Uterus (tissue), 4 donors: ENCODE measurements around the gene TNFRSF18. TPM values are rescaled to one million over a fixed set of nuclear protein-coding genes. Genes with fewer than 3 reads are reported as not detected.

Source experiments
- DNase-seq, 2 donors: peaks; one replicate each; pipeline ENCODE4 v3.0.0-alpha.2; 2019 to 2020
- H3K27ac ChIP-seq, 2 donors: fragments of 200-600 bp; sonication (generic); 1 replicate in 1 of 2; 2 replicates in 1 of 2; pipeline ENCODE4 v1.5.1; 2016 to 2018
- H3K27me3 ChIP-seq, 2 donors: fragments of 200-600 bp; sonication (generic); one replicate each; pipeline ENCODE4 v1.5.1; 2018 to 2019; ENCODE audit warnings: control low read depth in 1 of 2
- H3K36me3 ChIP-seq, 2 donors: fragments of 200-600 bp; sonication (generic); one replicate each; pipeline ENCODE4 v1.5.1; 2019; ENCODE audit warnings: control low read depth in 1 of 2
- H3K4me1 ChIP-seq, 2 donors: fragments of 200-600 bp; sonication (generic); one replicate each; pipeline ENCODE4 v1.5.1; 2018 to 2019; ENCODE audit warnings: control low read depth in 1 of 2
- H3K4me3 ChIP-seq, 2 donors: fragments of 200-600 bp; sonication (generic); 1 replicate in 1 of 2; 2 replicates in 1 of 2; pipeline ENCODE4 v1.5.1; 2018 to 2019; ENCODE audit warnings: mild to moderate bottlenecking in 1 of 2
- H3K9me3 ChIP-seq, 2 donors: fragments of 200-600 bp; sonication (generic); one replicate each; pipeline ENCODE4 v1.5.1; 2019; ENCODE audit warnings: control low read depth in 1 of 2
- POLR2A ChIP-seq, 2 donors: fragments of 450-650 bp; IDR thresholded peaks; one replicate each; pipeline ENCODE4 v1.6.1; 2016; ENCODE audit warnings: antibody characterized with exemption in 2 of 2, mild to moderate bottlenecking in 1 of 2, moderate library complexity in 1 of 2
- intact Hi-C: fragments of 100-400 bp; cut with DNase I; formaldehyde crosslinking; loops from one replicate; pipeline ENCODE4 v1.15.1; 2023; ENCODE audit warnings: low total_unique reads
- microRNA counts, 2 donors: library from miRNA; unstranded; fragments of <30 nt; microRNA quantifications; one replicate each; lab custom pipeline; 2016 to 2017
- microRNA-seq: library from miRNA; unstranded; fragments of <30 nt; microRNA quantifications from one replicate; pipeline ENCODE4, GENCODE V29; 2016; ENCODE audit warnings: borderline microRNAs expressed, borderline replicate concordance
- small RNA-seq: library from RNA; depleted of rRNA; stranded (forward); fragments of <200 nt; gene quantifications from one replicate; pipeline ENCODE3, GENCODE V24; 2016
- total RNA-seq, 4 donors: library from RNA; depleted of rRNA in 3 of 4; stranded (reverse); fragments of >200 nt in 3 of 4; gene quantifications; one replicate each; pipeline versions ENCODE4 v1.1.0 to v1.2.4, GENCODE V29; 2014 to 2023
- TF ChIP-seq, protein P1 (sequence below), 4 experiments: fragments of 200-600 bp in 2 of 4; fragments of 450-650 bp in 2 of 4; sonication (generic) in 2 of 4; IDR thresholded peaks; one replicate each; pipeline ENCODE4 v1.5.1; 2016 to 2019; ENCODE audit warnings: antibody characterized with exemption in 4 of 4, mild to moderate bottlenecking in 2 of 4, moderate library complexity in 1 of 4
- donor health status: DM: yes; HTN: yes; CAD: no.

The TNFRSF18 gene
- total RNA-seq, 4 donors from 2014 or later, result 0.37 to 2.6 TPM; not detected in 2

- Histone ChIP-seq H3K27me3 (no peaks in the 10 kb centered on the region), H3K27ac (no peak overlapping the region), H3K4me3 (no peak overlapping the region), H3K4me1 (peaks cover 0 to 7% of the 10 kb centered on the region in 2 donors), H3K36me3 (no peaks in the 10 kb centered on the region), H3K9me3 (no peaks in the 10 kb centered on the region)
- intact Hi-C loops, result no loop called here
- no peak for DNase-seq
- no peak for TF ChIP-seq POLR2A (IDR thresholded peaks at IDR 0.05)
- TF ChIP-seq, protein P1, sequence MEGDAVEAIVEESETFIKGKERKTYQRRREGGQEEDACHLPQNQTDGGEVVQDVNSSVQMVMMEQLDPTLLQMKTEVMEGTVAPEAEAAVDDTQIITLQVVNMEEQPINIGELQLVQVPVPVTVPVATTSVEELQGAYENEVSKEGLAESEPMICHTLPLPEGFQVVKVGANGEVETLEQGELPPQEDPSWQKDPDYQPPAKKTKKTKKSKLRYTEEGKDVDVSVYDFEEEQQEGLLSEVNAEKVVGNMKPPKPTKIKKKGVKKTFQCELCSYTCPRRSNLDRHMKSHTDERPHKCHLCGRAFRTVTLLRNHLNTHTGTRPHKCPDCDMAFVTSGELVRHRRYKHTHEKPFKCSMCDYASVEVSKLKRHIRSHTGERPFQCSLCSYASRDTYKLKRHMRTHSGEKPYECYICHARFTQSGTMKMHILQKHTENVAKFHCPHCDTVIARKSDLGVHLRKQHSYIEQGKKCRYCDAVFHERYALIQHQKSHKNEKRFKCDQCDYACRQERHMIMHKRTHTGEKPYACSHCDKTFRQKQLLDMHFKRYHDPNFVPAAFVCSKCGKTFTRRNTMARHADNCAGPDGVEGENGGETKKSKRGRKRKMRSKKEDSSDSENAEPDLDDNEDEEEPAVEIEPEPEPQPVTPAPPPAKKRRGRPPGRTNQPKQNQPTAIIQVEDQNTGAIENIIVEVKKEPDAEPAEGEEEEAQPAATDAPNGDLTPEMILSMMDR (IDR thresholded peaks at IDR 0.05), result no peak
These were observed 50.0 kb downstream of the TNFRSF18 start for GRCh38 chr1:1156140-1157032.

GRCh38 chr1:1155258-1155657, 51.1 kb downstream of the TNFRSF18 start:
- H3K27ac ChIP-seq, result no peak overlapping the region
- no peaks in the 10 kb centered on the region for H3K9me3 ChIP-seq
- DNase-seq, result no peak
- TF ChIP-seq, protein P1 (IDR thresholded peaks at IDR 0.05), result no peak
- TF ChIP-seq POLR2A (IDR thresholded peaks at IDR 0.05), result no peak
- H3K27me3 ChIP-seq, result no peaks in the 10 kb centered on the region
- H3K36me3 ChIP-seq, result no peaks in the 10 kb centered on the region
- no peak overlapping the region for H3K4me3 ChIP-seq
- H3K4me1 ChIP-seq, result peaks cover 0 to 7% of the 10 kb centered on the region in 2 donors
- intact Hi-C loops, result no loop called here

- no peak for DNase-seq
- Histone ChIP-seq H3K36me3 (no peaks in the 10 kb centered on the region), H3K27ac (no peak overlapping the region), H3K9me3 (no peaks in the 10 kb centered on the region), H3K4me1 (peaks cover 0 to 7% of the 10 kb centered on the region in 2 donors), H3K27me3 (no peaks in the 10 kb centered on the region), H3K4me3 (no peak overlapping the region)
- intact Hi-C loops, result no loop called here
- TF ChIP-seq, protein P1 (IDR thresholded peaks at IDR 0.05), result no peak
- TF ChIP-seq POLR2A (IDR thresholded peaks at IDR 0.05), result no peak
These were observed 52.5 kb downstream of the TNFRSF18 start for GRCh38 chr1:1153874-1154273.

MicroRNAs encoded within 50 kb of the gene (microRNA counts, 767-probe panel; counts per million panel counts)
- 0 counts per million in 2 donors for microRNA hsa-miR-200a-3p (lab: Ali Mortazavi, UCI)
- microRNA hsa-miR-200b-3p (lab: Ali Mortazavi, UCI), result 0 to 2,670 counts per million in 2 donors
- 0 counts per million in 2 donors for microRNA hsa-miR-429 (lab: Ali Mortazavi, UCI)

Small RNAs within 50 kb of the gene (microRNA-seq; reads per million reads assigned to microRNA genes)
- 8.3 reads per million, percentile 16 among the genes with 10 or more reads in this experiment for gene MIR200A
- 50.5 reads per million, percentile 46 among the genes with 10 or more reads in this experiment for gene MIR200B
- 2.5 reads per million for gene MIR429

Small RNAs within 50 kb of the gene (small RNA-seq; reads per million reads assigned to genes)
- not detected for gene MIR200A
- not detected for gene MIR200B
- not detected for gene MIR429

Other genes with a start within 250 kb of the TNFRSF18 start
- 10 to 100 TPM; 21.8 to 58.8 (median 37.5) TPM for gene NOC2L, start 247.3 kb downstream of the TNFRSF18 start, total RNA-seq
- 10 to 100 TPM in 2 of 4 donors, 1 to 10 TPM in 2; 1.8 to 15.3 (median 9.6) TPM for gene KLHL17, start 246.0 kb downstream of the TNFRSF18 start, total RNA-seq
- gene PLEKHN1, start 240.1 kb downstream of the TNFRSF18 start, total RNA-seq, result 1 to 10 TPM in 1 of 4 donors, not detected in 3; 1.1 TPM
- 1 to 10 TPM in 1 of 4 donors, not detected in 3; 2.3 TPM for gene PERM1, start 224.5 kb downstream of the TNFRSF18 start, total RNA-seq
- 10 to 100 TPM; 19.6 to 41.0 (median 36.3) TPM for gene HES4, start 206.5 kb downstream of the TNFRSF18 start, total RNA-seq
- gene ISG15, start 193.1 kb downstream of the TNFRSF18 start, total RNA-seq, result 10 to 100 TPM in 2 of 4 donors, 1 to 10 TPM in 2; 1.8 to 27.2 (median 15.2) TPM
- 10 to 100 TPM in 3 of 4 donors, 1 to 10 TPM in 1; 8.2 to 86.9 (median 26.2) TPM for gene AGRN, start 186.5 kb downstream of the TNFRSF18 start, total RNA-seq
- gene RNF223, start 132.3 kb downstream of the TNFRSF18 start, total RNA-seq, result not detected
- gene C1orf159, start 90.5 kb downstream of the TNFRSF18 start, total RNA-seq, result 10 to 100 TPM in 3 of 4 donors, 1 to 10 TPM in 1; 4.9 to 20.0 (median 17.9) TPM
- under 1 TPM in 2 of 4 donors, not detected in 2; 0.35 to 0.51 TPM for gene TTLL10, start 32.7 kb downstream of the TNFRSF18 start, total RNA-seq
- gene TNFRSF4, start 7.6 kb upstream of the TNFRSF18 start, total RNA-seq, result 1 to 10 TPM in 2 of 4 donors, not detected in 2; 1.3 to 1.5 TPM
- 100 to 1,000 TPM in 1 of 4 donors, 10 to 100 TPM in 3; 29.7 to 105 (median 50.3) TPM for gene SDF4, start 25.4 kb upstream of the TNFRSF18 start, total RNA-seq
- 10 to 100 TPM in 3 of 4 donors, 1 to 10 TPM in 1; 1.8 to 23.5 (median 17.6) TPM for gene B3GALT6, start 25.6 kb upstream of the TNFRSF18 start, total RNA-seq
- 1 to 10 TPM in 2 of 4 donors, not detected in 2; 3.1 to 8.2 TPM for gene C1QTNF12, start 40.1 kb upstream of the TNFRSF18 start, total RNA-seq
- 10 to 100 TPM in 3 of 4 donors, 1 to 10 TPM in 1; 9.5 to 66.1 (median 49.8) TPM for gene UBE2J2, start 67.3 kb upstream of the TNFRSF18 start, total RNA-seq
- 1 to 10 TPM in 3 of 4 donors, under 1 TPM in 1; 0.26 to 8.4 (median 4.4) TPM for gene SCNN1D, start 73.8 kb upstream of the TNFRSF18 start, total RNA-seq
- 10 to 100 TPM; 11.2 to 98.5 (median 44.0) TPM for gene ACAP3, start 101.3 kb upstream of the TNFRSF18 start, total RNA-seq
- gene PUSL1, start 102.0 kb upstream of the TNFRSF18 start, total RNA-seq, result 10 to 100 TPM; 14.7 to 34.1 (median 24.3) TPM
- gene INTS11, start 118.1 kb upstream of the TNFRSF18 start, total RNA-seq, result 100 to 1,000 TPM in 2 of 4 donors, 10 to 100 TPM in 2; 45.6 to 277 (median 130) TPM
- 10 to 100 TPM in 2 of 4 donors, 1 to 10 TPM in 2; 3.5 to 23.9 (median 16.4) TPM for gene CPTP, start 118.2 kb upstream of the TNFRSF18 start, total RNA-seq
- under 1 TPM in 2 of 4 donors, not detected in 2; 0.14 to 0.34 TPM for gene TAS1R3, start 124.7 kb upstream of the TNFRSF18 start, total RNA-seq
- gene DVL1, start 142.8 kb upstream of the TNFRSF18 start, total RNA-seq, result 10 to 100 TPM; 35.6 to 94.5 (median 49.7) TPM
- 100 to 1,000 TPM in 2 of 4 donors, 10 to 100 TPM in 2; 86.1 to 143 (median 117) TPM for gene MXRA8, start 152.0 kb upstream of the TNFRSF18 start, total RNA-seq
- gene AURKAIP1, start 168.6 kb upstream of the TNFRSF18 start, total RNA-seq, result 10 to 100 TPM; 13.2 to 75.8 (median 31.1) TPM
- 100 to 1,000 TPM; 207 to 351 (median 281) TPM for gene CCNL2, start 192.7 kb upstream of the TNFRSF18 start, total RNA-seq
- 100 to 1,000 TPM in 1 of 4 donors, 10 to 100 TPM in 3; 34.3 to 114 (median 65.1) TPM for gene MRPL20, start 200.7 kb upstream of the TNFRSF18 start, total RNA-seq
- gene ANKRD65, start 214.7 kb upstream of the TNFRSF18 start, total RNA-seq, result 10 to 100 TPM in 2 of 4 donors, 1 to 10 TPM in 2; 1.3 to 20.0 (median 6.7) TPM
- gene VWA1, start 229.1 kb upstream of the TNFRSF18 start, total RNA-seq, result 10 to 100 TPM; 15.6 to 67.1 (median 47.1) TPM
- gene ATAD3C, start 243.1 kb upstream of the TNFRSF18 start, total RNA-seq, result 1 to 10 TPM in 2 of 4 donors, under 1 TPM in 1, not detected in 1; 0.77 to 3.8 (median 1.7) TPM